OCI-LY1 (cell line): Measurements from ENCODE around the gene JPH3.

Experiments used
- CTCF ChIP-seq: fragments of 200-600 bp; sonication (generic), shearing (Covaris generic); IDR thresholded peaks from 2 replicates; pipeline ENCODE4 v1.5.1; 2017; ENCODE audit warnings: mild to moderate bottlenecking, antibody characterized with exemption, low read length, moderate library complexity, mixed read lengths
- EZH2 ChIP-seq: fragments of 200-600 bp; sonication (generic), shearing (Covaris generic); IDR thresholded peaks from 2 replicates; pipeline ENCODE4 v1.8.0; 2017; ENCODE audit warnings: borderline replicate concordance, mixed run types, mild to moderate bottlenecking, antibody characterized with exemption, low read length, moderate library complexity, mixed read lengths

DNA sequence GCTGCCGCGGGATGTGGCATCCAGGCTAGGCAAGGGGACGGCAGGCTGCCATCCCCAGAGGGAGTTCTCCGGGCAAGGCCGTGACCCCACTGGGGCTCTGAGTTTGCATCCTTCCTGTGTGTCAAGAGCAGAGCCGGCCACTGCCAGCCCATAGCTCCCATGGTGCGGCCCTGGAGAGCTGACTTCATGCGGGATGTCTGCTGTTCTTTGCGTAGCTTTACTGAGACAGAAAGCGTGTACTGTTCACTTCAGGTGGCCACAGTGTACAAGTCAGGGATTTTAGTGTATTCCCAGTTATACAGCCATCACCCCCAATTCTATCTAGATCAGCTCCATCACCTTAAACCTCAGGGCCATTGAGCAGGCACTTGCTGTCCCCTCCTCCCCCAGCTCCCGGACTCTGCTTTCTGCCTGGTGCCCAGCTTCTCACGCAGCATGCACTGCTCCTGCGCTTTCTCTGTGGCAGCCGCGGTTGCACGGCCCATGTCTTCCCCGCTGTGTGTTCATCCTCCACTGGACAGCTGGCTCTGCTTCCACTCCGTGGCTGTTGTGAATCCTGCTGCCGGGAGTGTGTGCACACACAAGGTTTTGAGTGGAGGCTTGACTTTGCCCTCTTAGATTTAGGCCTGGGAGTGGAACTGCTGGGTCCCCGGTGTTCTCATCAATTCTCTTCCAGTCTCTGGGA, 92.3 kb downstream of the JPH3 start:
- TF ChIP-seq CTCF (no peak), EZH2 (no peak)
